ENCODE measurements around the gene WASF3.

WASF3 gene

DNA sequence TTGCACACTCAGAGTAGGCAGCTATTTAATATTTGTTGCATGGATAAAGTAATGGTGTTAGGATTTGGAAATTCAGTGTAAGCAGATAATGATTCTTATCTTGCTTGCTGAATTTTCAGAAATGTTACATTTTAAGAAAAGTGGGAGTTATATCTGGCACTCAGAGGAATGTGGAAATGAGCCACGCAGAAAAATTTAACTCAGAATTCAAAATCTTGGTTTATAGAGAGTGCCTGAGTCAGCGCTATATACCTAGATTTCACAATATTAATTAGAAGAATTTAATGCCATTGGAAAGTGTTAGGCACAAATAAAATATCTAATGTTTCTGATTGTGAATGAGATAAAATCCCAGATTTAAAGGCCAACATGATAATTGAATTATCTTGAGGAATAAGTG lies 106.8 kb downstream of the WASF3 start:
- TF ChIP-seq CTCF (IDR thresholded peaks at IDR 0.05; ENCODE audit: low read depth, low read length): no peak
- Histone ChIP-seq H3K27me3 (ENCODE audit: insufficient read depth, low read depth, severe bottlenecking) (no peaks in the 10 kb centered on the region), H3K9me3 (ENCODE audit: severe bottlenecking) (no peaks in the 10 kb centered on the region), H3K4me3 (ENCODE audit: low read depth, low read length) (no peak overlapping the region), H3K36me3 (peaks cover 54% of the 10 kb centered on the region), H3K27ac (no peak overlapping the region)
- DNase-seq: no peak

DNA sequence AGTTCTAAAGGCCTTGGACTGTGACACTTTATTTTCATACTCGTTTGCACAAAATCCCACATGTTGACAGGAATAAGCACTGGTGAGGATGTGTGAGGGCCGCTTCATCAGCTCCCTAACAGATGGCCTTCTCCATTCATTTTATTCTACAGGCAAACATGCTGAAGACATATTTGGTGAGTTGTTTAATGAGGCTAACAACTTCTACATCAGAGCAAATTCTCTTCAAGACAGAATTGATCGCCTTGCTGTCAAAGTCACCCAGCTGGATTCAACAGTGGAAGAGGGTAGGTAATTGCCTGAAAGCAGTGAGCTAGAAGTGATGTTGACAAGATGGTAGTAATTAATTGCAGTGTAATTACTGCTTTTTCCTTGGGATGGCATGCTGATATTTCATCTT lies 107.4 kb downstream of the WASF3 start:
- H3K9me3 ChIP-seq (ENCODE audit: severe bottlenecking): no peaks in the 10 kb centered on the region
- no peak for DNase-seq
- peaks cover 59% of the 10 kb centered on the region for H3K36me3 ChIP-seq
- TF ChIP-seq CTCF (IDR thresholded peaks at IDR 0.05; ENCODE audit: low read depth, low read length): no peak
- H3K27ac ChIP-seq: no peak overlapping the region
- H3K4me3 ChIP-seq (ENCODE audit: low read depth, low read length): no peak overlapping the region
- H3K27me3 ChIP-seq (ENCODE audit: insufficient read depth, low read depth, severe bottlenecking): no peaks in the 10 kb centered on the region

DNA sequence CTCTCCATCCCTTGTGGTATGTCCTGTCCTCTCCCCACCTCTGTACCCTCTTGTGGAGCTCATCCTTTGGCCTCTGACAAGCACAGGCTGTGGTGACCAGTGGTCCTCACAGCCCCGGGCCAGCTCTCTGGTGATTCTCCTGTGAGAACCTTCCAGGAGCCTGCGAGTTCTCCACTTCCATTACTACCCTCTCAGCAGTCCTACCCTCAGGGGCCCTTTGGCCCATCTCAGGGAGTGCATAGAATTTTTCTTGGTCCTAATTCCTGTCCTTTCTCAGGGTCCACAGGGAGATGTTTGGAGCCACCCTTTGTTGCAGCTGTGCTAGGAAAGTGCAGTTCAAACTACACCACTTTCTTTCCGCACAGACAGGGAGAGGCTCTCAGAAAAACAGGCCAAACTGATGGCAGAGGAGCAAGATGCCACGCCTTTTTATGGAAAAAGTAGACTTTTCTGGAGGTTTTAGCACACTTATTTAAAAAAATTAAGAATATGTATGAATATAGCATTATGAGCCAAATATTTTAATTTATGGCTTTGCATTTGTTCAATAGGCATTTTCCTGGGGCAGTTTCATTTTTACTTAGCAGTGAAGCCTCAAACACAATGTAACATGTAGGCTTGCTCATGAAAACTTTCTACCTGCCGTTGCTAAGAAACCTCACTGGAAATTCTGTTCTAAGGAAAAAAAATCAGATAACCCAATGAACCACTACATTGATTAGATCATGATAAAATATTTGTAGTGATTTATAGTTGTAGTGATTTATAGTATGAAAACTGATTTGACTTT lies 111.1 kb downstream of the WASF3 start:
- no peaks in the 10 kb centered on the region for H3K27me3 ChIP-seq (ENCODE audit: insufficient read depth, low read depth, severe bottlenecking)
- no peak overlapping the region for H3K4me3 ChIP-seq (ENCODE audit: low read depth, low read length)
- H3K27ac ChIP-seq: no peak overlapping the region
- H3K9me3 ChIP-seq (ENCODE audit: severe bottlenecking): no peaks in the 10 kb centered on the region
- TF ChIP-seq CTCF (IDR thresholded peaks at IDR 0.05; ENCODE audit: low read depth, low read length): no peak
- peaks cover 75% of the 10 kb centered on the region for H3K36me3 ChIP-seq
- DNase-seq: no peak

DNA sequence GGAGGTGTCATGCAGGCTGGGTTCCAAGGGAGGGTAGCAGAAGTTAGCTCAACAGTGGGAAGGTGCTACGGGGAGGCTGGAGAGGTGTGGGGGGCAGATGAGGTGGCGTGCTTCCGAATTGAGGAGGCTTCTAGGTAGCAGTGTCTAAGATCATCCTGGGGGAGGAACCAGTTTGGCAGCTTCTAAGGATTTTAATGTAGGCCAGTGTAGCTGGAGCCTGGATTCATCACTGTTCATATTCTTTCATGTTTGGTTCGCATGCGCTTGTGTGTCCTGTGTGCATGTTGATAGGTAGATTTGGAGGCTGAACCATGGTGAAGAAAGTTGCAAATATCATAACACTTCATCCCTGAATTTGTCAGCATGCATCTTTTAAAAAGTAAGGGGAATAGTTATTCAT lies 116.4 kb downstream of the WASF3 start:
- peaks cover 87% of the 10 kb centered on the region for H3K36me3 ChIP-seq
- no peak for TF ChIP-seq CTCF (IDR thresholded peaks at IDR 0.05; ENCODE audit: low read depth, low read length)
- H3K27ac ChIP-seq: no peak overlapping the region
- H3K27me3 ChIP-seq (ENCODE audit: insufficient read depth, low read depth, severe bottlenecking): no peaks in the 10 kb centered on the region
- no peak for DNase-seq
- no peak overlapping the region for H3K4me3 ChIP-seq (ENCODE audit: low read depth, low read length)
- no peaks in the 10 kb centered on the region for H3K9me3 ChIP-seq (ENCODE audit: severe bottlenecking)

GRCh38 chr13:26677156-26677555 lies 119.7 kb downstream of the WASF3 start:
- Histone ChIP-seq H3K27me3 (ENCODE audit: insufficient read depth, low read depth, severe bottlenecking) (no peaks in the 10 kb centered on the region), H3K36me3 (peaks cover 91% of the 10 kb centered on the region), H3K4me3 (ENCODE audit: low read depth, low read length) (no peak overlapping the region), H3K27ac (no peak overlapping the region), H3K9me3 (ENCODE audit: severe bottlenecking) (no peaks in the 10 kb centered on the region)
- no peak for DNase-seq
- TF ChIP-seq CTCF (IDR thresholded peaks at IDR 0.05; ENCODE audit: low read depth, low read length): no peak

GRCh38 chr13:26678330-26678729 lies 120.8 kb downstream of the WASF3 start:
- Histone ChIP-seq H3K9me3 (ENCODE audit: severe bottlenecking) (no peaks in the 10 kb centered on the region), H3K36me3 (peaks cover 91% of the 10 kb centered on the region), H3K4me3 (ENCODE audit: low read depth, low read length) (no peak overlapping the region), H3K27ac (no peak overlapping the region), H3K27me3 (ENCODE audit: insufficient read depth, low read depth, severe bottlenecking) (no peaks in the 10 kb centered on the region)
- TF ChIP-seq CTCF (IDR thresholded peaks at IDR 0.05; ENCODE audit: low read depth, low read length): no peak
- DNase-seq: no peak

Measured in WERI-Rb-1 (cell line).